ENCODE data around the gene NAA11.
"Not testable (repeated sequence)": the region's sequence is repeated elsewhere in the genome, so short reads cannot be mapped to it uniquely, and the experiment has no call there.

The NAA11 gene

DNA sequence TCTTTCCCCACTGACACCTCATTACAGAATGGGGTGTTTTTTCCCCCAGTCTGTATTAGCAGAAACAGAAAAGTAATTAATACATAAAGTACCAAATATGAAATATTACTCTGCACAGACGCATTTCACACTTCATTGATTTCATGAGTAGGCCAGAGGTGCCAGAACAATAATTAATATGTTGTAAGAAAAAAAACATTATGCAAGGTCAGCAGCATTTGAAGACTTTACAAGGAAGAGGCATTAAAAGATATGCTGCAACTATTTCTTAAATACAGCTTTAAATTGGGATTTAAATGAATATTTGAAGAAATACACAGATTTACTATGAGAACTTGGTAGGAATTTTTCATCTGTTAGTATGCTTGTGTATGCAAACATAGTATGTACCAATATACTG is 37.7 kb downstream of the NAA11 start:
- no peak for DNase-seq (ENCODE audit: low read depth)
- TF ChIP-seq, protein P1, sequence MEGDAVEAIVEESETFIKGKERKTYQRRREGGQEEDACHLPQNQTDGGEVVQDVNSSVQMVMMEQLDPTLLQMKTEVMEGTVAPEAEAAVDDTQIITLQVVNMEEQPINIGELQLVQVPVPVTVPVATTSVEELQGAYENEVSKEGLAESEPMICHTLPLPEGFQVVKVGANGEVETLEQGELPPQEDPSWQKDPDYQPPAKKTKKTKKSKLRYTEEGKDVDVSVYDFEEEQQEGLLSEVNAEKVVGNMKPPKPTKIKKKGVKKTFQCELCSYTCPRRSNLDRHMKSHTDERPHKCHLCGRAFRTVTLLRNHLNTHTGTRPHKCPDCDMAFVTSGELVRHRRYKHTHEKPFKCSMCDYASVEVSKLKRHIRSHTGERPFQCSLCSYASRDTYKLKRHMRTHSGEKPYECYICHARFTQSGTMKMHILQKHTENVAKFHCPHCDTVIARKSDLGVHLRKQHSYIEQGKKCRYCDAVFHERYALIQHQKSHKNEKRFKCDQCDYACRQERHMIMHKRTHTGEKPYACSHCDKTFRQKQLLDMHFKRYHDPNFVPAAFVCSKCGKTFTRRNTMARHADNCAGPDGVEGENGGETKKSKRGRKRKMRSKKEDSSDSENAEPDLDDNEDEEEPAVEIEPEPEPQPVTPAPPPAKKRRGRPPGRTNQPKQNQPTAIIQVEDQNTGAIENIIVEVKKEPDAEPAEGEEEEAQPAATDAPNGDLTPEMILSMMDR (IDR thresholded peaks at IDR 0.05; ENCODE audit: insufficient read depth, low read depth, low read length, missing control alignments), result no peak
- H3K4me3 ChIP-seq (ENCODE audit: low read depth, low read length), result no peak overlapping the region

DNA sequence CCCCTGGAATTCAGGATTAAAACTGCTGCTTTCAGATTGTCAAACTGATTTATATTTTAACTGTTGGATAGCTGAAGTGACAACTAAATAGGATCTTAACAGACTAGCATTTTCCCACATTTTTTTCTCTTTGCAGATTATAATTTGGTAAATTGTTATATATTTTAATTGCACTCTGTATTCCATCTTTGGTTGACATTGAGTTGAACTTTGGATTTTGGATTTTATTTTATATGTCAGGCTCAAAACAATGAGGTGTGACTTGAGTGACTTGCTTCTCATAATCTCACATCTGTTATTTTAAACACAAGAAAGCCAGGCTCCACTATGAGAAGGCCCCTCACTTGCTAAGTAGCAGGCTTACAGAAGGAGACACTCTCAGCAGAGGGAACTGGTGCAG is 38.1 kb downstream of the NAA11 start:
- no peak for DNase-seq (ENCODE audit: low read depth)
- no peak overlapping the region for H3K4me3 ChIP-seq (ENCODE audit: low read depth, low read length)
- TF ChIP-seq, protein P1 (IDR thresholded peaks at IDR 0.05; ENCODE audit: insufficient read depth, low read depth, low read length, missing control alignments), result no peak

DNA sequence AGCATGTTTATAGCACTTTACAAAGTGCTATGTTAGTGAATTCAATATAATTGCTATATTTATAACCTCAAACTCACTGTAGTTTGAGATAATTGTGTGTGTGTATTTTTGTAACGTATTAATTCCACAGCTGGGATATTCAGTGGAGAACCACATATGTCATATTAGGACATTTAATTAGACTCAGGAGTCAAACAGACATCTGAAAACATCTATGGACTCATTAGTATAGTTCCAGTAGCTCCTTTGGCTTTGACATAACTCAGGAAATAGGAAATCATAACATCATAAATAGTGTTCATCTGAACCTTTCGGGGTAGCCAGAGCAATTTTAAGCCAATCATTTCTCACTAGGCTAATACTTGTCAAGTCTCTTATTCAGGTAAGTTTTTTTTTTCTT is 38.8 kb downstream of the NAA11 start:
- DNase-seq (ENCODE audit: low read depth), result no peak
- TF ChIP-seq, protein P1 (IDR thresholded peaks at IDR 0.05; ENCODE audit: insufficient read depth, low read depth, low read length, missing control alignments), result no peak
- H3K4me3 ChIP-seq (ENCODE audit: low read depth, low read length), result no peak overlapping the region

DNA sequence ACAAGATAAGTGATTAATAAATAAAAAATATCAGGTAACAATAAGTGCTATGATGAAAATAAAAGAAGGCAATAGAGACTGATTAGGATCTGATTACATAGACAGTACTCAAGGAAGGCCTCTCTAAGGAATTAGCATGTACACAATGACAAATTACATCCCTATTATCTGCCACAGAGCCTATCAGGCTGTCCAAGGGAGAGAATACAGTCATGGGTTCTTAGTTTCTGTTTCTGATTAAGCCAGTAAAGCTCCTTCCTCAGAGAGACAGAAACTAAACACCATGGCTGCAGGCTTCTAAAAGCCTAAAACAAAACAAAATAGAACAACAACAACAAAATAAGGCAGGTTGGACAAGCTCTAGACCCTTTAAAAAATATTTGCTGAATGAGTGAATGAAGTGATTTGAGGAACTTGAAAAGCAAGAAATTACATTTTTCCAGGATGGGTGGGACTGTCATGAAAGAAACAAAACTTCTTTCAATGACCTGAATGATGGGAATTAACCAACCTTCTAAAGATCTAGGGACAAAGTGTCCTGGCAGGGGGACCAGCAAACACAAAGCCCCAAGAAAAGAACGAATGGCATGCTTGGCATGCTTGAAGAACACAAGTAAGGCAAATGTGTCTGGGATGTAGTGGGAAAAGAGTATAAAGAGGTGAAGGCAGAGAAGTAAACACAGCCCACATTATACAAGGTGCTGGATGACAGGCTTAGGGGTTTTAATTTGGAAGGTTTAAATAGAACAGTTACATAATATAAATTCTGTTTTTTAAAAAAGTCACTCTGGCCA is 44.1 kb downstream of the NAA11 start:
- DNase-seq (ENCODE audit: low read depth), result peak; percentile 8
- H3K4me3 ChIP-seq (ENCODE audit: low read depth, low read length), result no peak overlapping the region
- TF ChIP-seq, protein P1 (IDR thresholded peaks at IDR 0.05; ENCODE audit: insufficient read depth, low read depth, low read length, missing control alignments), result no peak

DNA sequence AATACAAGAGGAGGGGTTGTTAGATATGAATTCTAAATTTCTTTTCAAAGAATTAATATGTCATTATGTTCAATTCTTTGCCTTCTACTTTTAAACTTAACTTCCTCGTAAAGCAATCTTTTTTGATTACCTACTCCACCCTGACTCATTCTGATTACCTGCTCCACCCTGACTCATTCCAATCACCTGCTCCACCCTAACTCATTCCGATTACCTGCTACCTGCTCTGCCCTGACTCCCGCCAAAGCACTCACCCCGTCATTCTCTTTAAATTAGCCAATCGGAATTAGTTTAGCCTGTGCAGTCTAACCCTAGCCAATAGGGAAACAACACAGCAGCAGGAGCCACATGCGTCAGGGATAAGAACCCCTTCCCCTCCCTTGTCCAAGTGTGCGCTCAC is 48.4 kb downstream of the NAA11 start:
- H3K4me3 ChIP-seq (ENCODE audit: low read depth, low read length); DNase-seq (ENCODE audit: low read depth): not testable (repeated sequence)

DNA sequence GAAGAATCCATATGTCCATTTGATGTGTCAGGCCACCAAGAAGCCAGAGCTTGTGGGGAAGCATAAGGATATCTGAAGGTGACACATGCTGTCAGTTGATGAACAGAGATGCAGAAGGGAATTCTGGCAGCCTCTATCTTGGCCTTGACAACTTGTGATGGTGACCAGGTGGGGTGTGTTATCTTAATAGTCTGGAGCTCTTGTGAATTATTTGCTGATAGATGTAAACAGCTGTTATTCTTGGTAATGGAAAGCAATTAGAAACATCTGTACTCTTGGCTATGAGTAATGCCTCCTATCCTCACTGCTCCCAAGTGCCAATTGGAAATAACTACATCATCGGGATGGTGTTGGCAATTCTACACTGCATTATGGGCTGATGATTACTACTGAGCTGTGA is 51.9 kb downstream of the NAA11 start:
- TF ChIP-seq, protein P1 (IDR thresholded peaks at IDR 0.05; ENCODE audit: insufficient read depth, low read depth, low read length, missing control alignments), result no peak

DNA sequence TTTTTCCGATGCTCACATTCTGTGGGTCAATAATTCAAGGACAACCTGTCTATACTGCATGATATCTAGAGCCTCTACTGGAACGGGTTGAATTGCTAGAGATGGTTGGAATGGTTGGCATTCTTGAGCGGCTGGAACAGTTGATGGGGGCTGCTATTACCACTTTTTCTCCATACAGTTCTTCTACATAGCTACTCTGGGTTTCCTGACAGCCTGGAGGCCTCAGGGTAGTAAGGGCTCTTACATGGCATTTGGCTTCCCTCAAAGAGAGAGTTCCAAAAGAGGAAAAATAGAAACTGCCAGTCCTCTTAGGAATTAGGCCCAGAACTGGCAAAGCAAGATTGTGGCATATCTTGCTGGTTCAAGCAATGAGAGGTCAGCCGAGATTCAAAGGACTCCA is 53.1 kb downstream of the NAA11 start:
- no peak for DNase-seq (ENCODE audit: low read depth)
- no peak overlapping the region for H3K4me3 ChIP-seq (ENCODE audit: low read depth, low read length)
- TF ChIP-seq, protein P1 (IDR thresholded peaks at IDR 0.05; ENCODE audit: insufficient read depth, low read depth, low read length, missing control alignments), result no peak

More for the DNA sequence above, 51.9 kb downstream of the NAA11 start:
- no peak overlapping the region for H3K4me3 ChIP-seq (ENCODE audit: low read depth, low read length)
- no peak for DNase-seq (ENCODE audit: low read depth)
